Measurements from ENCODE around the gene DNAJC1. TPM values are rescaled to one million over a fixed set of nuclear protein-coding genes. Genes with fewer than 3 reads are reported as not detected.

Gene DNAJC1
- total RNA-seq, 1 donor from 2014 or later, result 74.7 TPM

GRCh38 chr10:21962358-21962757 is 41.2 kb downstream of the DNAJC1 start:
- no peak for DNase-seq (ENCODE audit: low read depth)

GRCh38 chr10:21961847-21962246 is 41.7 kb downstream of the DNAJC1 start:
- no peak for DNase-seq (ENCODE audit: low read depth)

- DNase-seq (ENCODE audit: low read depth), result no peak
These were observed 43.5 kb downstream of the DNAJC1 start for GRCh38 chr10:21959998-21960397.

- no peak for DNase-seq (ENCODE audit: low read depth)
These were observed 48.8 kb downstream of the DNAJC1 start for GRCh38 chr10:21954690-21955089.

GRCh38 chr10:21954132-21954531 is 49.4 kb downstream of the DNAJC1 start:
- no peak for DNase-seq (ENCODE audit: low read depth)

GRCh38 chr10:21953585-21954057 is 49.9 kb downstream of the DNAJC1 start:
- DNase-seq (ENCODE audit: low read depth), result peak; percentile 49

GRCh38 chr10:21950566-21950965 is 53.0 kb downstream of the DNAJC1 start:
- DNase-seq (ENCODE audit: low read depth), result no peak

GRCh38 chr10:21946946-21947345 is 56.6 kb downstream of the DNAJC1 start:
- no peak for DNase-seq (ENCODE audit: low read depth)

- no peak for DNase-seq (ENCODE audit: low read depth)
These were observed 58.7 kb downstream of the DNAJC1 start for GRCh38 chr10:21944727-21945386.

- peak; percentile 63 for DNase-seq (ENCODE audit: low read depth)
These were observed 59.8 kb downstream of the DNAJC1 start for GRCh38 chr10:21943633-21944265.

- DNase-seq (ENCODE audit: low read depth), result no peak
These were observed 68.0 kb downstream of the DNAJC1 start for GRCh38 chr10:21935439-21936023.

- no peak for DNase-seq (ENCODE audit: low read depth)
These were observed 69.2 kb downstream of the DNAJC1 start for GRCh38 chr10:21934307-21934706.

- peak; percentile 59 for DNase-seq (ENCODE audit: low read depth)
These were observed 74.5 kb downstream of the DNAJC1 start for GRCh38 chr10:21929070-21929469.

GRCh38 chr10:21927631-21928353 is 75.7 kb downstream of the DNAJC1 start:
- peak; percentile 12 for DNase-seq (ENCODE audit: low read depth)

- peak; percentile 94 for DNase-seq (ENCODE audit: low read depth)
These were observed 76.6 kb downstream of the DNAJC1 start for GRCh38 chr10:21926949-21927348.

- DNase-seq (ENCODE audit: low read depth), result peak; percentile 45
These were observed 77.1 kb downstream of the DNAJC1 start for GRCh38 chr10:21926358-21926925.

- DNase-seq (ENCODE audit: low read depth), result no peak
These were observed 77.7 kb downstream of the DNAJC1 start for GRCh38 chr10:21925851-21926250.

GRCh38 chr10:21924511-21924910 is 79.0 kb downstream of the DNAJC1 start:
- no peak for DNase-seq (ENCODE audit: low read depth)

GRCh38 chr10:21920633-21921032 is 82.9 kb downstream of the DNAJC1 start:
- peak; percentile 16 for DNase-seq (ENCODE audit: low read depth)

GRCh38 chr10:21919906-21920305 is 83.6 kb downstream of the DNAJC1 start:
- DNase-seq (ENCODE audit: low read depth), result peak; percentile 38

- DNase-seq (ENCODE audit: low read depth), result no peak
These were observed 84.4 kb downstream of the DNAJC1 start for GRCh38 chr10:21919117-21919516.

GRCh38 chr10:21912625-21913024 is 90.9 kb downstream of the DNAJC1 start:
- no peak for DNase-seq (ENCODE audit: low read depth)
